ENCODE results near the gene LRG1. TPM values are rescaled to one million over a fixed set of nuclear protein-coding genes. Genes with fewer than 3 reads are reported as not detected.

Gene LRG1
- total RNA-seq, 1 experiment from 2014 or later = 0.81 TPM

DNA sequence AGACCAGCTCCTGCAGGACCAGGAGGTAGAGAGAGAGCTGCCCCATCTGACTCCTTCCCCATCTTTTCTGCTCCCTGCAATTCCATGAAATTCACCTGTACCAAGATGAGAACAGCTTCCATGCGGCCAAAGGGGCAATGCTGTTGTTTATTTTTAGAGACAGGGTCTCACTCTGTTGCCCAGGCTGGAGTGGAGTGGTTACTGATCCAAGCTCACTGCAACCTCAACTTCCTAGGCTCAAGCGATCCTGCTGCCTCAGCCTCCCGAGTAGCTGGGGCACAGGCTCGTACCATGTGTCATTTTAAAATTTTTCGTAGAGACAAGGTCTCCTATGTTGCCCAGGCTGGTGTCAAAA is 18.0 kb downstream of the LRG1 start:
- Mint-ChIP-seq H3K9me3 (no peaks in the 10 kb centered on the region), H3K4me1 (no peaks in the 10 kb centered on the region), H3K27ac (no peak overlapping the region), H3K27me3 (ENCODE audit: low read depth) (peaks cover 52% of the 10 kb centered on the region), H3K36me3 (no peaks in the 10 kb centered on the region), H3K4me3 (no peak overlapping the region)
- TF ChIP-seq, protein P1, sequence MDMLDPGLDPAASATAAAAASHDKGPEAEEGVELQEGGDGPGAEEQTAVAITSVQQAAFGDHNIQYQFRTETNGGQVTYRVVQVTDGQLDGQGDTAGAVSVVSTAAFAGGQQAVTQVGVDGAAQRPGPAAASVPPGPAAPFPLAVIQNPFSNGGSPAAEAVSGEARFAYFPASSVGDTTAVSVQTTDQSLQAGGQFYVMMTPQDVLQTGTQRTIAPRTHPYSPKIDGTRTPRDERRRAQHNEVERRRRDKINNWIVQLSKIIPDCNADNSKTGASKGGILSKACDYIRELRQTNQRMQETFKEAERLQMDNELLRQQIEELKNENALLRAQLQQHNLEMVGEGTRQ (CRISPR knock-in tag; IDR thresholded peaks at IDR 0.05) = no peak
- TF ChIP-seq PRRX2 (CRISPR knock-in tag; IDR thresholded peaks at IDR 0.05) (no peak), TEAD4 (CRISPR knock-in tag; IDR thresholded peaks at IDR 0.05) (no peak), CBFB (CRISPR knock-in tag; IDR thresholded peaks at IDR 0.05; ENCODE audit: low read depth) (no peak), SMAD3 (CRISPR knock-in tag; IDR thresholded peaks at IDR 0.05; ENCODE audit: borderline replicate concordance) (no peak), ETV6 (CRISPR knock-in tag; IDR thresholded peaks at IDR 0.05) (no peak), CREB1 (CRISPR knock-in tag; IDR thresholded peaks at IDR 0.05) (no peak), NR3C1 (CRISPR knock-in tag; conservative IDR thresholded peaks at IDR 0.05; ENCODE audit: low read depth) (no peak), CREM (CRISPR knock-in tag; IDR thresholded peaks at IDR 0.05) (no peak), SOX15 (CRISPR knock-in tag; IDR thresholded peaks at IDR 0.05) (no peak), ZNF138 (CRISPR knock-in tag; conservative IDR thresholded peaks at IDR 0.05) (no peak), ZBTB21 (CRISPR knock-in tag; IDR thresholded peaks at IDR 0.05; ENCODE audit: borderline replicate concordance) (no peak), TP53 (CRISPR knock-in tag; IDR thresholded peaks at IDR 0.05) (no peak)
- TF ChIP-seq, protein P2, sequence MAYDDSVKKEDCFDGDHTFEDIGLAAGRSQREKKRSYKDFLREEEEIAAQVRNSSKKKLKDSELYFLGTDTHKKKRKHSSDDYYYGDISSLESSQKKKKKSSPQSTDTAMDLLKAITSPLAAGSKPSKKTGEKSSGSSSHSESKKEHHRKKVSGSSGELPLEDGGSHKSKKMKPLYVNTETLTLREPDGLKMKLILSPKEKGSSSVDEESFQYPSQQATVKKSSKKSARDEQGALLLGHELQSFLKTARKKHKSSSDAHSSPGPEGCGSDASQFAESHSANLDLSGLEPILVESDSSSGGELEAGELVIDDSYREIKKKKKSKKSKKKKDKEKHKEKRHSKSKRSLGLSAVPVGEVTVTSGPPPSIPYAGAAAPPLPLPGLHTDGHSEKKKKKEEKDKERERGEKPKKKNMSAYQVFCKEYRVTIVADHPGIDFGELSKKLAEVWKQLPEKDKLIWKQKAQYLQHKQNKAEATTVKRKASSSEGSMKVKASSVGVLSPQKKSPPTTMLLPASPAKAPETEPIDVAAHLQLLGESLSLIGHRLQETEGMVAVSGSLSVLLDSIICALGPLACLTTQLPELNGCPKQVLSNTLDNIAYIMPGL (CRISPR knock-in tag; IDR thresholded peaks at IDR 0.05) = no peak
- TF ChIP-seq, protein P3, sequence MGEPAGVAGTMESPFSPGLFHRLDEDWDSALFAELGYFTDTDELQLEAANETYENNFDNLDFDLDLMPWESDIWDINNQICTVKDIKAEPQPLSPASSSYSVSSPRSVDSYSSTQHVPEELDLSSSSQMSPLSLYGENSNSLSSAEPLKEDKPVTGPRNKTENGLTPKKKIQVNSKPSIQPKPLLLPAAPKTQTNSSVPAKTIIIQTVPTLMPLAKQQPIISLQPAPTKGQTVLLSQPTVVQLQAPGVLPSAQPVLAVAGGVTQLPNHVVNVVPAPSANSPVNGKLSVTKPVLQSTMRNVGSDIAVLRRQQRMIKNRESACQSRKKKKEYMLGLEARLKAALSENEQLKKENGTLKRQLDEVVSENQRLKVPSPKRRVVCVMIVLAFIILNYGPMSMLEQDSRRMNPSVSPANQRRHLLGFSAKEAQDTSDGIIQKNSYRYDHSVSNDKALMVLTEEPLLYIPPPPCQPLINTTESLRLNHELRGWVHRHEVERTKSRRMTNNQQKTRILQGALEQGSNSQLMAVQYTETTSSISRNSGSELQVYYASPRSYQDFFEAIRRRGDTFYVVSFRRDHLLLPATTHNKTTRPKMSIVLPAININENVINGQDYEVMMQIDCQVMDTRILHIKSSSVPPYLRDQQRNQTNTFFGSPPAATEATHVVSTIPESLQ (CRISPR knock-in tag; IDR thresholded peaks at IDR 0.05) = no peak
- TF ChIP-seq, protein P4, sequence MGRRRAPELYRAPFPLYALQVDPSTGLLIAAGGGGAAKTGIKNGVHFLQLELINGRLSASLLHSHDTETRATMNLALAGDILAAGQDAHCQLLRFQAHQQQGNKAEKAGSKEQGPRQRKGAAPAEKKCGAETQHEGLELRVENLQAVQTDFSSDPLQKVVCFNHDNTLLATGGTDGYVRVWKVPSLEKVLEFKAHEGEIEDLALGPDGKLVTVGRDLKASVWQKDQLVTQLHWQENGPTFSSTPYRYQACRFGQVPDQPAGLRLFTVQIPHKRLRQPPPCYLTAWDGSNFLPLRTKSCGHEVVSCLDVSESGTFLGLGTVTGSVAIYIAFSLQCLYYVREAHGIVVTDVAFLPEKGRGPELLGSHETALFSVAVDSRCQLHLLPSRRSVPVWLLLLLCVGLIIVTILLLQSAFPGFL (CRISPR knock-in tag; IDR thresholded peaks at IDR 0.05; ENCODE audit: borderline replicate concordance) = no peak
- TF ChIP-seq, protein P5, sequence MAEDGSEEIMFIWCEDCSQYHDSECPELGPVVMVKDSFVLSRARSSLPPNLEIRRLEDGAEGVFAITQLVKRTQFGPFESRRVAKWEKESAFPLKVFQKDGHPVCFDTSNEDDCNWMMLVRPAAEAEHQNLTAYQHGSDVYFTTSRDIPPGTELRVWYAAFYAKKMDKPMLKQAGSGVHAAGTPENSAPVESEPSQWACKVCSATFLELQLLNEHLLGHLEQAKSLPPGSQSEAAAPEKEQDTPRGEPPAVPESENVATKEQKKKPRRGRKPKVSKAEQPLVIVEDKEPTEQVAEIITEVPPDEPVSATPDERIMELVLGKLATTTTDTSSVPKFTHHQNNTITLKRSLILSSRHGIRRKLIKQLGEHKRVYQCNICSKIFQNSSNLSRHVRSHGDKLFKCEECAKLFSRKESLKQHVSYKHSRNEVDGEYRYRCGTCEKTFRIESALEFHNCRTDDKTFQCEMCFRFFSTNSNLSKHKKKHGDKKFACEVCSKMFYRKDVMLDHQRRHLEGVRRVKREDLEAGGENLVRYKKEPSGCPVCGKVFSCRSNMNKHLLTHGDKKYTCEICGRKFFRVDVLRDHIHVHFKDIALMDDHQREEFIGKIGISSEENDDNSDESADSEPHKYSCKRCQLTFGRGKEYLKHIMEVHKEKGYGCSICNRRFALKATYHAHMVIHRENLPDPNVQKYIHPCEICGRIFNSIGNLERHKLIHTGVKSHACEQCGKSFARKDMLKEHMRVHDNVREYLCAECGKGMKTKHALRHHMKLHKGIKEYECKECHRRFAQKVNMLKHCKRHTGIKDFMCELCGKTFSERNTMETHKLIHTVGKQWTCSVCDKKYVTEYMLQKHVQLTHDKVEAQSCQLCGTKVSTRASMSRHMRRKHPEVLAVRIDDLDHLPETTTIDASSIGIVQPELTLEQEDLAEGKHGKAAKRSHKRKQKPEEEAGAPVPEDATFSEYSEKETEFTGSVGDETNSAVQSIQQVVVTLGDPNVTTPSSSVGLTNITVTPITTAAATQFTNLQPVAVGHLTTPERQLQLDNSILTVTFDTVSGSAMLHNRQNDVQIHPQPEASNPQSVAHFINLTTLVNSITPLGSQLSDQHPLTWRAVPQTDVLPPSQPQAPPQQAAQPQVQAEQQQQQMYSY (CRISPR knock-in tag; IDR thresholded peaks at IDR 0.05) = no peak
- TF ChIP-seq, protein P6, sequence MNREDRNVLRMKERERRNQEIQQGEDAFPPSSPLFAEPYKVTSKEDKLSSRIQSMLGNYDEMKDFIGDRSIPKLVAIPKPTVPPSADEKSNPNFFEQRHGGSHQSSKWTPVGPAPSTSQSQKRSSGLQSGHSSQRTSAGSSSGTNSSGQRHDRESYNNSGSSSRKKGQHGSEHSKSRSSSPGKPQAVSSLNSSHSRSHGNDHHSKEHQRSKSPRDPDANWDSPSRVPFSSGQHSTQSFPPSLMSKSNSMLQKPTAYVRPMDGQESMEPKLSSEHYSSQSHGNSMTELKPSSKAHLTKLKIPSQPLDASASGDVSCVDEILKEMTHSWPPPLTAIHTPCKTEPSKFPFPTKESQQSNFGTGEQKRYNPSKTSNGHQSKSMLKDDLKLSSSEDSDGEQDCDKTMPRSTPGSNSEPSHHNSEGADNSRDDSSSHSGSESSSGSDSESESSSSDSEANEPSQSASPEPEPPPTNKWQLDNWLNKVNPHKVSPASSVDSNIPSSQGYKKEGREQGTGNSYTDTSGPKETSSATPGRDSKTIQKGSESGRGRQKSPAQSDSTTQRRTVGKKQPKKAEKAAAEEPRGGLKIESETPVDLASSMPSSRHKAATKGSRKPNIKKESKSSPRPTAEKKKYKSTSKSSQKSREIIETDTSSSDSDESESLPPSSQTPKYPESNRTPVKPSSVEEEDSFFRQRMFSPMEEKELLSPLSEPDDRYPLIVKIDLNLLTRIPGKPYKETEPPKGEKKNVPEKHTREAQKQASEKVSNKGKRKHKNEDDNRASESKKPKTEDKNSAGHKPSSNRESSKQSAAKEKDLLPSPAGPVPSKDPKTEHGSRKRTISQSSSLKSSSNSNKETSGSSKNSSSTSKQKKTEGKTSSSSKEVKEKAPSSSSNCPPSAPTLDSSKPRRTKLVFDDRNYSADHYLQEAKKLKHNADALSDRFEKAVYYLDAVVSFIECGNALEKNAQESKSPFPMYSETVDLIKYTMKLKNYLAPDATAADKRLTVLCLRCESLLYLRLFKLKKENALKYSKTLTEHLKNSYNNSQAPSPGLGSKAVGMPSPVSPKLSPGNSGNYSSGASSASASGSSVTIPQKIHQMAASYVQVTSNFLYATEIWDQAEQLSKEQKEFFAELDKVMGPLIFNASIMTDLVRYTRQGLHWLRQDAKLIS (CRISPR knock-in tag; IDR thresholded peaks at IDR 0.05; ENCODE audit: borderline replicate concordance) = no peak
- ChIA-PET POLR2A (no interaction called here), CTCF (interaction anchor here (0.6 to 1.8 kb wide), 10 partner anchors 13 to 116 kb away, joined by 3 to 14 read pairs (median 4); partner anchors contain the start of gene PLIN5)
- ATAC-seq (no peak), DNase-seq (ENCODE audit: low spot score) (no peak)

All from WTC11 (cell line).